ENCODE measurements around the gene TMEM88. TPM values are rescaled to one million over a fixed set of nuclear protein-coding genes. Genes with fewer than 3 reads are reported as not detected.

TMEM88 gene
- total and polyA plus RNA-seq, 2 of the 8 experiments (the other 6 are each of a cell fraction or from before 2014, with no cell fraction given), result 0.69 to 8.8 TPM

- H3K27ac ChIP-seq (ENCODE audit: low read depth, low read length), result no peak overlapping the region
- no peak overlapping the region for H4K5ac ChIP-seq (ENCODE audit: insufficient read length, low read depth, low read length)
- H3K23me2 ChIP-seq (ENCODE audit: low read depth, low read length), result peaks cover 20% of the 10 kb centered on the region
- peak overlapping the region; percentile 75; the same call in 1 of the 2 replicates for H2BK12ac ChIP-seq (ENCODE audit: low read depth, low read length)
- FAIRE-seq (no peak), DNase-seq (ENCODE audit: low read depth in 1 of 2, low spot score in 2 of 2) (peak in 1 of 2 experiments; percentile 78)
- H3K14ac ChIP-seq (ENCODE audit: insufficient read length), result no peak overlapping the region
- H2BK15ac ChIP-seq (ENCODE audit: low read length), result peak overlapping the region; percentile 75; the same call in 1 of the 2 replicates
- no peak overlapping the region for H4K91ac ChIP-seq (replicated peaks; ENCODE audit: insufficient read length, low read length)
- POLR2A ChIA-PET (ENCODE audit: partially characterized antibody), result interaction anchor here (0.6 to 4.0 kb wide), 5 partner anchors 8 to 228 kb away, joined by 3 to 24 read pairs (median 5); no protein-coding TSS in a partner anchor
- no peak overlapping the region for H3K56ac ChIP-seq (replicated peaks; ENCODE audit: insufficient read length, low read depth, low read length)
- H3K4me1 ChIP-seq (replicated peaks in 1 of 4; ENCODE audit: control insufficient read depth in 3 of 4, insufficient read depth in 4 of 4, low read length in 3 of 4), result peaks cover 0 to 40% (median 32%) of the 10 kb centered on the region in 4 experiments; a peak in 6 of 7 replicates
- H2AFZ ChIP-seq (ENCODE audit: low read length), result no peak overlapping the region
- peaks cover 32 to 53% (median 49%) of the 10 kb centered on the region in 4 experiments for H3K27me3 ChIP-seq (replicated peaks in 1 of 4; ENCODE audit: control insufficient read depth in 3 of 4, extremely low read depth in 1 of 4, insufficient read depth in 3 of 4, low read length in 3 of 4)
- H3K4me3 ChIP-seq (ENCODE audit: extremely low read depth in 1 of 4, insufficient read depth in 2 of 4, low read depth in 3 of 4, low read length in 4 of 4), result peak overlapping the region; percentile 3 to 84 (median 26); a peak in 6 of 8 replicates
- no peak overlapping the region for H3K9ac ChIP-seq (replicated peaks in 1 of 4; ENCODE audit: extremely low read depth in 1 of 4, low read depth in 3 of 4, low read length in 3 of 4)
- 9% methylated on average over 49 of the region's 51 CpGs; no CpG with 5 or more reads in 1 of the 2 experiments for WGBS, 2 experiments (ENCODE audit: extremely low coverage in 1 of 2, insufficient coverage in 1 of 2, insufficient read length in 1 of 2, insufficient replicate concordance in 2 of 2, low coverage in 1 of 2, low lambda C conversion rate in 2 of 2, missing lambda C conversion rate in 1 of 2)
- H3K9me3 ChIP-seq (ENCODE audit: insufficient read depth in 2 of 2, low read depth in 1 of 2, low read length in 1 of 2), result no peaks in the 10 kb centered on the region
- peak overlapping the region; percentile 25 for H3K18ac ChIP-seq (ENCODE audit: extremely low read depth, low read length)
- H3K79me2 ChIP-seq (ENCODE audit: control insufficient read depth in 1 of 2, insufficient read depth in 2 of 2, low read length in 2 of 2), result no peaks in the 10 kb centered on the region
- H3K36me3 ChIP-seq (ENCODE audit: control insufficient read depth in 2 of 4, insufficient read depth in 4 of 4, low read length in 3 of 4), result peaks cover 0 to 4% (median 0%) of the 10 kb centered on the region in 4 experiments; a peak in 3 of 8 replicates
- no peak overlapping the region for H3K4ac ChIP-seq (replicated peaks; ENCODE audit: insufficient read length, low read depth, low read length)
- CTCF ChIA-PET (ENCODE audit: partially characterized antibody), result interaction anchor here (0.7 to 4.9 kb wide), 3 partner anchors 18 to 110 kb away, joined by 3 to 44 read pairs (median 3); partner anchors contain the start of gene KDM6B
- no peak overlapping the region for H2BK120ac ChIP-seq (replicated peaks; ENCODE audit: low read depth, low read length)
- no peak overlapping the region for H3K23ac ChIP-seq (ENCODE audit: insufficient read length)
- H2AK5ac ChIP-seq (ENCODE audit: low read depth, low read length), result 0 out of 2 replicates have a peak overlapping the region, but pooled peaks have one; percentile 70
- H4K8ac ChIP-seq (ENCODE audit: extremely low read depth, insufficient read depth, low read length), result no peak overlapping the region
- H3K4me2 ChIP-seq (ENCODE audit: insufficient read depth in 1 of 2, low read depth in 2 of 2, low read length in 2 of 2), result peak overlapping the region; percentile 74 to 97
- no peaks in the 10 kb centered on the region for H3K79me1 ChIP-seq (ENCODE audit: low read depth, low read length)
- peaks cover 0 to 23% of the 10 kb centered on the region in 2 experiments for H4K20me1 ChIP-seq (replicated peaks in 1 of 2; ENCODE audit: control insufficient read depth in 1 of 2, insufficient read depth in 2 of 2, low read length in 2 of 2)
- H2BK5ac ChIP-seq (ENCODE audit: low read depth, low read length), result no peak overlapping the region
- H2BK20ac ChIP-seq (ENCODE audit: low read length), result no peak overlapping the region
- TF ChIP-seq CTCF (IDR thresholded peaks at IDR 0.05; ENCODE audit: control extremely low read depth in 1 of 3, insufficient read depth in 1 of 3, low read depth in 1 of 3, low read length in 3 of 3) (no peak), TBP (IDR thresholded peaks at IDR 0.05; ENCODE audit: low read depth, low read length) (peak; percentile 22; the same call in 1 of the 2 replicates), TCF12 (IDR thresholded peaks at IDR 0.05; ENCODE audit: low read depth, low read length) (no peak), MAX (IDR thresholded peaks at IDR 0.05) (peak; percentile 55; the same call in 1 of the 2 replicates), CTBP2 (IDR thresholded peaks at IDR 0.05; ENCODE audit: borderline replicate concordance, insufficient read depth, insufficient read length, low read length) (peak; percentile 48), KDM4A (IDR thresholded peaks at IDR 0.05; ENCODE audit: low read depth, low read length, severe bottlenecking) (peak; percentile 25), EZH2 (IDR thresholded peaks at IDR 0.05; ENCODE audit: low read depth, low read length, severe bottlenecking) (peak; percentile 72), CHD2 (IDR thresholded peaks at IDR 0.05; ENCODE audit: low read length) (no peak)
Observed at GRCh38 chr17:7852919-7853690, 1.8 kb upstream of the TMEM88 start.
